Amniotic stem cell (primary cell): ENCODE results near the gene KIF1B.
"Not testable (repeated sequence)": the region's sequence is repeated elsewhere in the genome, so short reads cannot be mapped to it uniquely, and the experiment has no call there.

Source experiments
- DNase-seq: peaks from one replicate; lab custom pipeline; 2025; lab: John Stamatoyannopoulos, UW

KIF1B gene

GRCh38 chr1:10386761-10387676 lies 176.6 kb downstream of the KIF1B start:
- DNase-seq = no peak

GRCh38 chr1:10387677-10388386 lies 177.5 kb downstream of the KIF1B start:
- no peak for DNase-seq

- DNase-seq = no peak
Measured at GRCh38 chr1:10388387-10388715, 178.0 kb downstream of the KIF1B start.

GRCh38 chr1:10389271-10389973 lies 179.1 kb downstream of the KIF1B start:
- no peak for DNase-seq

- no peak for DNase-seq
Measured at GRCh38 chr1:10396870-10397269, 186.5 kb downstream of the KIF1B start.

- DNase-seq = no peak
Measured at GRCh38 chr1:10398278-10398733, 187.9 kb downstream of the KIF1B start.

- DNase-seq = peak; percentile 97
Measured at GRCh38 chr1:10398734-10399443, 188.5 kb downstream of the KIF1B start, which contains the start of gene PGD. PGD (plus strand) TSS chr1:10399064; CDS start chr1:10399118, 54 bp downstream.

GRCh38 chr1:10399444-10399941 lies 189.1 kb downstream of the KIF1B start:
- peak; percentile 53 for DNase-seq

- no peak for DNase-seq
Measured at GRCh38 chr1:10400013-10400412, 189.6 kb downstream of the KIF1B start.

GRCh38 chr1:10401281-10401680 lies 190.9 kb downstream of the KIF1B start:
- DNase-seq = no peak

- DNase-seq = no peak
Measured at GRCh38 chr1:10402729-10403274, 192.4 kb downstream of the KIF1B start.

GRCh38 chr1:10407201-10407600 lies 196.8 kb downstream of the KIF1B start:
- no peak for DNase-seq

GRCh38 chr1:10415211-10415930 lies 205.0 kb downstream of the KIF1B start:
- DNase-seq = no peak

- DNase-seq = not testable (repeated sequence)
Measured at GRCh38 chr1:10415967-10416366, 205.6 kb downstream of the KIF1B start.

- not testable (repeated sequence) for DNase-seq
Measured at GRCh38 chr1:10418741-10419140, 208.4 kb downstream of the KIF1B start.

- no peak for DNase-seq
Measured at GRCh38 chr1:10419351-10419750, 209.0 kb downstream of the KIF1B start.

- DNase-seq = no peak
Measured at GRCh38 chr1:10421637-10422036, 211.3 kb downstream of the KIF1B start.

GRCh38 chr1:10424034-10424433 lies 213.7 kb downstream of the KIF1B start:
- DNase-seq = no peak

GRCh38 chr1:10424651-10425050 lies 214.3 kb downstream of the KIF1B start:
- no peak for DNase-seq

- DNase-seq = not testable (repeated sequence)
Measured at GRCh38 chr1:10425826-10426534, 215.6 kb downstream of the KIF1B start.
